Retinal pigment epithelial cell (primary cell): Measurements from ENCODE around the gene ALOX5AP.

Experiments
- DNase-seq: peaks from one replicate; pipeline ENCODE4 v3.0.0-alpha.2; 2010; ENCODE audit warnings: low read depth
- H3K4me3 ChIP-seq: 2 replicates; pipeline ENCODE4 v1.5.1; 2011; ENCODE audit warnings: mild to moderate bottlenecking, low read length, control low read depth, moderate library complexity
- CTCF ChIP-seq: conservative IDR thresholded peaks from 2 replicates; pipeline ENCODE4 v1.5.1; 2011; ENCODE audit warnings: low read depth, low read length, control low read depth, inconsistent platforms

Gene ALOX5AP

GRCh38 chr13:30735025-30735871 is at the start of gene ALOX5AP:
Gene ALOX5AP (plus strand): TSS chr13:30735543. CDS start chr13:30735606, 63 bp downstream.
- H3K4me3 ChIP-seq, result no peak within 1 kb of the TSS
- DNase-seq, result no peak
- no peak for TF ChIP-seq CTCF

DNA sequence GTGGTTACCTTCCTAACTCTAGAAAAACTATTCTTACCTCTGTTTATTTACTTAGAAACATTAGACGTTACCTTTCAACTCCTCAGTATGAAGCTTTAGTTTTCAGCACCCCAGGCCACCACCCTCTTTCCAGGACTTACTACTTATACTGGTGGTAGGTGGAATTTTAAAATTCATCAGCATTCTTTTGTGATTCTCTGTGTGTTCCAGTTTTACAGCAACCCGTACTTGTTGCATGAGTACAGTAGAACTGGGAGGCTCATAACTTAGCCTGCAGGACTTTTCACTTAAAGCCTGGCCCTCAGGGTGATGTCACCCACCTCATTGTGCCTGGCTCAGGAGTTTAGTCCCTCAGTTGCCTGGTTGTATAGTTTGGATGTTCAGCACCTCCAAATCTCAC is 49.4 kb upstream of the ALOX5AP start:
- no peak for DNase-seq
- no peak for TF ChIP-seq CTCF
- no peak overlapping the region for H3K4me3 ChIP-seq

DNA sequence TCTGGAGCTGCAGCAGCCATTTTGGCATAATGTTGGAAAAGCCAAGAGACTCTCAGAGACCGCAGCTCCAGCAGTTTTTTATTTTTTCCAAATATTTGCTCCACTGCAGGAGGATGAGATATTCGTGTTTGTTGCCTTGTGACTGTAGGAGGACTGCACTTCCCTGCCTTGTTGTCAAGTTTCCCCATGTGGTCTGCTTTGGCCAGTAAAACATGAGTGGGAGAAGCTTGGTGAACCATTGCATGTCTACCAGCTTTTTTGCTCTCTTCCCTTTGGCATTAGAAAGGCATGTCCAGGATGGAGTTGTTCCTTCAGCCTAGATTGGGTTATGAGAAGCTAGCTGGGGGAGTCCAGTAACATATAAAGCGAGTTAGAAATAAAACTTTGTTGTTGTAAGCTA is 47.7 kb upstream of the ALOX5AP start:
- no peak for TF ChIP-seq CTCF
- DNase-seq, result no peak

GRCh38 chr13:30689752-30690151 is 45.6 kb upstream of the ALOX5AP start:
- H3K4me3 ChIP-seq, result no peak overlapping the region
- DNase-seq, result no peak
- no peak for TF ChIP-seq CTCF

More for the DNA sequence above, 47.7 kb upstream of the ALOX5AP start:
- no peak overlapping the region for H3K4me3 ChIP-seq

DNA sequence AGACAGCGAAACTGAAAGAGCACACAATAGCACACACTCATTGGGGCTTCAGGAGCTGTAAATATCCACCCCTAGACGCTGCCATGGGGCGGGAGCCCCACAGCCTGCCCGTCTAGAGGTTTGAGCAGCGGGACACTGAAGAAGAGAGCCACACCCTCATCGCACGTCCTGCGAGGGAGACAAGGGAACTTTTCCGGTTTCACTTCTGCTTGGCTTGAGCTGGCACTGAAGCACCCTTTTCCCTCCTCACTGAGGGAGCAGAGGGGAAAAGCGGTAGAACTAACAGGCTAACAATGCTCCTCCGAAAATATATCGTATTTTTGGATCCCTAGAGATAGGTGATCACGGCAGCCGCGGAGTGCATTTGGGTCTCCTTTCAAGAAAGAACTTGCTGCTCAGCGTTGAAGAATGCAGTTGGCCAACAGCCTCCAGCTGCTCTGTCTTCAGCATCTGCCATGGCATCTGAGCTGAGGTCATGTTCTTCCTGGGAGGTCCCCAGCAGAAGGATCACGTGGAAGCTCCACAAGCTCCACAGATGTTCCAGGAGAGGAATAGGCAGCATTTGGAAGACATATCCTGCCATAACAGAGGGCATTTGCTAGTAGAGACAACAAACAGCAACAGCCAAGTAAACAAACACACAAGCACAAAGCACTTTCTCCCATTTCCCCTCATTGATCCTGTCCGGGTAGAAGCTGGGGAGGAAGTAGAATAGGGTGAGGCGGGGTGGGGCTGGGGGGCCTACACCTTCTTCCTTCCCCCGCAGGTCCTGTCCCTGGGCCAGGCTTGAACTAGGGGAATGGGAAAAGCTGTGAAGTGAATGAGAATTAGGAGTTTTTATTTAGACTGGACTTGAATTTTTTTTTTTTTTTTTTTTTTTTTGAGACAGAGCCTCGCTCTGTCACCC is 44.8 kb upstream of the ALOX5AP start:
- no peak overlapping the region for H3K4me3 ChIP-seq
- TF ChIP-seq CTCF, result no peak
- DNase-seq, result no peak

DNA sequence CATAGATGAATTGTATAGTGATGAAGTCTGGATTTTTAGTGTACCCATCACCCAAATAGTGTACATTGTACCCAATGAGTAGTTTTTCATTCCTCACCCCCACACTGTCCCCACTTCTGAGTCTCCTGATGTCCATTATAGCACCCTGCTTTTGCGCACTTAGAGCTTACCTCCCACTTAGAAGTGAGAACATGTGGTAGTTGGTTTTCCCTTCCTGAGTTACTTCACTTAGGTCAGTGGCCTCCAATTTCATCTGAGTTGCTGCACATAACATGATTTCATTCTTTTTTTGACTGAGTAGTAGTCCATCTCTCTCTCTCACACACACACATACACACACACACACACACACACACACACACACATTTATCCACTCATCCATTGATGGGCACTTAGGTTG is 43.2 kb upstream of the ALOX5AP start:
- TF ChIP-seq CTCF, result no peak
- DNase-seq, result no peak
- H3K4me3 ChIP-seq, result no peak overlapping the region
